ENCODE measurements around the gene SEPTIN5. TPM values are rescaled to one million over a fixed set of nuclear protein-coding genes. Genes with fewer than 3 reads are reported as not detected.

SEPTIN5 gene
- total RNA-seq, 1 donor from 2014 or later: 11.5 TPM

GRCh38 chr22:19687561-19688300, 26.6 kb upstream of the SEPTIN5 start:
- ATAC-seq (peak; percentile 77), DNase-seq (peak; percentile 74)
- intact Hi-C loops (cut with DNase I): no loop called here
- no peak overlapping the region for H3K27ac ChIP-seq
- no peaks in the 10 kb centered on the region for H3K4me1 ChIP-seq
- H3K9me3 ChIP-seq: no peaks in the 10 kb centered on the region
- H3K27me3 ChIP-seq: peaks cover 14% of the 10 kb centered on the region
- H3K36me3 ChIP-seq: no peaks in the 10 kb centered on the region
- no peak overlapping the region for H3K4me3 ChIP-seq
- TF ChIP-seq CTCF (IDR thresholded peaks at IDR 0.05): no peak

- Histone ChIP-seq H3K4me3 (no peak overlapping the region), H3K27ac (no peak overlapping the region), H3K36me3 (no peaks in the 10 kb centered on the region), H3K4me1 (no peaks in the 10 kb centered on the region), H3K9me3 (no peaks in the 10 kb centered on the region), H3K27me3 (peaks cover 14% of the 10 kb centered on the region)
- intact Hi-C loops (cut with DNase I): no loop called here
- no peak for TF ChIP-seq CTCF (IDR thresholded peaks at IDR 0.05)
- DNase-seq (peak; percentile 59), ATAC-seq (peak; percentile 19)
Observed at GRCh38 chr22:19688301-19689290, 25.7 kb upstream of the SEPTIN5 start.

GRCh38 chr22:19689408-19689807, 24.9 kb upstream of the SEPTIN5 start:
- no peak for TF ChIP-seq CTCF (IDR thresholded peaks at IDR 0.05)
- H3K27ac ChIP-seq: no peak overlapping the region
- no peaks in the 10 kb centered on the region for H3K36me3 ChIP-seq
- no peak overlapping the region for H3K4me3 ChIP-seq
- H3K4me1 ChIP-seq: no peaks in the 10 kb centered on the region
- no peak for ATAC-seq
- H3K9me3 ChIP-seq: no peaks in the 10 kb centered on the region
- H3K27me3 ChIP-seq: peaks cover 14% of the 10 kb centered on the region
- intact Hi-C loops (cut with DNase I): no loop called here
- DNase-seq: peak; percentile 59

GRCh38 chr22:19691007-19691720, 23.1 kb upstream of the SEPTIN5 start:
- intact Hi-C loops (cut with DNase I): no loop called here

More at GRCh38 chr22:19691007-19691720, 23.1 kb upstream of the SEPTIN5 start:
- Histone ChIP-seq H3K36me3 (no peaks in the 10 kb centered on the region), H3K27ac (no peak overlapping the region), H3K27me3 (peaks cover 14% of the 10 kb centered on the region), H3K9me3 (no peaks in the 10 kb centered on the region), H3K4me3 (no peak overlapping the region), H3K4me1 (no peaks in the 10 kb centered on the region)
- peak; percentile 3 for DNase-seq
- no peak for ATAC-seq
- no peak for TF ChIP-seq CTCF (IDR thresholded peaks at IDR 0.05)
